GM19468 (cell line): ENCODE data around the gene SCNN1A.
"Not testable (repeated sequence)": the region's sequence is repeated elsewhere in the genome, so short reads cannot be mapped to it uniquely, and the experiment has no call there.

ENCODE experiments used
- ATAC-seq: cut with Tn5 transposase; IDR thresholded peaks from one replicate; pipeline ENCODE4 v1.9.1; 2021; ENCODE audit warnings: mild to moderate bottlenecking, moderate library complexity, moderate number of reproducible peaks; ENCODE audit not compliant: unreplicated experiment; ENCODE audit errors: extremely low read depth

The SCNN1A gene

GRCh38 chr12:6352193-6353173 is 22.9 kb downstream of the SCNN1A start:
- ATAC-seq: no peak

- ATAC-seq: no peak
Observed at GRCh38 chr12:6351622-6352021, 23.7 kb downstream of the SCNN1A start.

- no peak for ATAC-seq
Observed at GRCh38 chr12:6347367-6348338, 27.7 kb downstream of the SCNN1A start.

- ATAC-seq: no peak
Observed at GRCh38 chr12:6346942-6347341, 28.4 kb downstream of the SCNN1A start.

GRCh38 chr12:6346235-6346832 is 29.0 kb downstream of the SCNN1A start:
- ATAC-seq: no peak

- ATAC-seq: no peak
Observed at GRCh38 chr12:6345319-6346091, 29.9 kb downstream of the SCNN1A start.

GRCh38 chr12:6344101-6344660 is 31.2 kb downstream of the SCNN1A start:
- not testable (repeated sequence) for ATAC-seq

- no peak for ATAC-seq
Observed at GRCh38 chr12:6343518-6343917, 31.8 kb downstream of the SCNN1A start.

GRCh38 chr12:6342140-6342889 is 33.0 kb downstream of the SCNN1A start:
- ATAC-seq: no peak

- ATAC-seq: no peak
Observed at GRCh38 chr12:6341417-6342139, 33.8 kb downstream of the SCNN1A start, which contains the start of gene TNFRSF1A. TNFRSF1A (minus strand) TSS chr12:6342076; CDS start chr12:6341814, 262 bp downstream.

GRCh38 chr12:6340745-6341416 is 34.5 kb downstream of the SCNN1A start:
- no peak for ATAC-seq

GRCh38 chr12:6340032-6340638 is 35.2 kb downstream of the SCNN1A start:
- ATAC-seq: no peak

GRCh38 chr12:6338955-6339354 is 36.4 kb downstream of the SCNN1A start:
- no peak for ATAC-seq

GRCh38 chr12:6338536-6338935 is 36.8 kb downstream of the SCNN1A start:
- ATAC-seq: not testable (repeated sequence)

- no peak for ATAC-seq
Observed at GRCh38 chr12:6337958-6338433, 37.4 kb downstream of the SCNN1A start.
